Activated naive CD4-positive, alpha-beta T cell treated with anti-CD3 and anti-CD28 coated beads, Interleukin-2, amount 10 ng/mL, durations not matched to agents 7 days and 5 days (primary cell): Measurements from ENCODE around the gene CENPU.
A peak's percentile ranks its signal among the peaks of the same experiment; 100 is the strongest.
"Not testable (repeated sequence)": the region's sequence is repeated elsewhere in the genome, so short reads cannot be mapped to it uniquely, and the experiment has no call there.

ENCODE experiments used
- CTCF ChIA-PET: fragments of 350-600 bp; sonication (Branson Sonifier 250); formaldehyde crosslinking; loops from one replicate; lab custom pipeline; 2021; ENCODE audit warnings: antibody characterized with exemption; lab: Charles Lee
- DNase-seq: peaks from one replicate; pipeline ENCODE4 v3.0.0-alpha.2; 2020
- H3K27ac Mint-ChIP-seq: one replicate; pipeline ENCODE4 v1.8.0; 2021; ENCODE audit warnings: mild to moderate bottlenecking, moderate library complexity, mixed read lengths
- H3K27me3 Mint-ChIP-seq: one replicate; pipeline ENCODE4 v1.8.0; 2021; ENCODE audit warnings: mild to moderate bottlenecking, mixed read lengths
- H3K36me3 Mint-ChIP-seq: one replicate; pipeline ENCODE4 v1.8.0; 2021; ENCODE audit warnings: mixed read lengths
- H3K4me1 Mint-ChIP-seq: one replicate; pipeline ENCODE4 v1.8.0; 2021; ENCODE audit warnings: mixed read lengths
- H3K4me3 Mint-ChIP-seq: one replicate; pipeline ENCODE4 v1.8.0; 2021; ENCODE audit warnings: mild to moderate bottlenecking, moderate library complexity, mixed read lengths
- H3K9me3 Mint-ChIP-seq: one replicate; pipeline ENCODE4 v1.8.0; 2021; ENCODE audit warnings: mixed read lengths

The CENPU gene

GRCh38 chr4:184733654-184734524, at the start of gene CENPU:
TSS of gene CENPU (minus strand) at chr4:184734096. CDS start at chr4:184734062, 34 bp downstream.
- Mint-ChIP-seq H3K4me1 (peaks cover 50% of the 10 kb centered on the region), H3K27me3 (no peaks in the 10 kb centered on the region), H3K36me3 (peaks cover 34% of the 10 kb centered on the region), H3K4me3 (peak within 1 kb of the TSS; percentile 96), H3K9me3 (no peaks in the 10 kb centered on the region), H3K27ac (peak within 1 kb of the TSS; percentile 96)
- peak; percentile 97 for DNase-seq
- CTCF ChIA-PET, result interaction anchor here (0.9 to 2.4 kb wide), 6 partner anchors 12 to 470 kb away, joined by 3 to 11 read pairs (median 4); partner anchors contain the start of genes CASP3 and PRIMPOL

- Mint-ChIP-seq H3K36me3 (peaks cover 37% of the 10 kb centered on the region), H3K4me3 (peak overlapping the region; percentile 32), H3K4me1 (peaks cover 27% of the 10 kb centered on the region), H3K9me3 (peaks cover 4% of the 10 kb centered on the region), H3K27me3 (no peaks in the 10 kb centered on the region), H3K27ac (peak overlapping the region; percentile 82)
- CTCF ChIA-PET, result interaction anchor here (1.3 kb wide), 1 partner anchor 37 kb away, joined by 4 read pairs; no protein-coding TSS in a partner anchor
- DNase-seq, result peak; percentile 30
These were observed 49.0 kb upstream of the CENPU start for GRCh38 chr4:184782731-184783373.

GRCh38 chr4:184779160-184779559, 45.3 kb upstream of the CENPU start:
- not testable (repeated sequence) for H3K27ac Mint-ChIP-seq, H3K4me3 Mint-ChIP-seq, H3K27me3 Mint-ChIP-seq, H3K9me3 Mint-ChIP-seq, DNase-seq
- peaks cover 30% of the 10 kb centered on the region for H3K36me3 Mint-ChIP-seq
- peaks cover 18% of the 10 kb centered on the region for H3K4me1 Mint-ChIP-seq
- CTCF ChIA-PET, result interaction anchor here (0.6 kb wide), 1 partner anchor 128 kb away, joined by 3 read pairs; no protein-coding TSS in a partner anchor

- CTCF ChIA-PET, result no interaction called here
- H3K36me3 Mint-ChIP-seq, result peaks cover 25% of the 10 kb centered on the region
- DNase-seq, result no peak
- H3K4me3 Mint-ChIP-seq, result no peak overlapping the region
- no peak overlapping the region for H3K27ac Mint-ChIP-seq
- peaks cover 4% of the 10 kb centered on the region for H3K9me3 Mint-ChIP-seq
- peaks cover 11% of the 10 kb centered on the region for H3K4me1 Mint-ChIP-seq
- no peaks in the 10 kb centered on the region for H3K27me3 Mint-ChIP-seq
These were observed 44.4 kb upstream of the CENPU start for GRCh38 chr4:184778325-184778724.

- Mint-ChIP-seq H3K4me3 (no peak overlapping the region), H3K27ac (no peak overlapping the region), H3K4me1 (no peaks in the 10 kb centered on the region), H3K36me3 (peaks cover 14% of the 10 kb centered on the region), H3K27me3 (no peaks in the 10 kb centered on the region), H3K9me3 (peaks cover 4% of the 10 kb centered on the region)
- DNase-seq, result no peak
- CTCF ChIA-PET, result no interaction called here
These were observed 42.9 kb upstream of the CENPU start for GRCh38 chr4:184776821-184777220.

GRCh38 chr4:184775854-184776555, 42.1 kb upstream of the CENPU start:
- H3K27me3 Mint-ChIP-seq, result no peaks in the 10 kb centered on the region

GRCh38 chr4:184774152-184774551, 40.3 kb upstream of the CENPU start:
- CTCF ChIA-PET, result no interaction called here
- H3K4me3 Mint-ChIP-seq, result no peak overlapping the region
- H3K27ac Mint-ChIP-seq, result no peak overlapping the region
- H3K36me3 Mint-ChIP-seq, result peaks cover 7% of the 10 kb centered on the region
- no peaks in the 10 kb centered on the region for H3K4me1 Mint-ChIP-seq
- peaks cover under 1% of the 10 kb centered on the region for H3K9me3 Mint-ChIP-seq
- no peak for DNase-seq
- no peaks in the 10 kb centered on the region for H3K27me3 Mint-ChIP-seq

More at GRCh38 chr4:184775854-184776555, 42.1 kb upstream of the CENPU start:
- H3K4me3 Mint-ChIP-seq, result no peak overlapping the region
- no peak for DNase-seq
- H3K9me3 Mint-ChIP-seq, result peaks cover 4% of the 10 kb centered on the region
- CTCF ChIA-PET, result no interaction called here
- H3K4me1 Mint-ChIP-seq, result no peaks in the 10 kb centered on the region
- peaks cover 14% of the 10 kb centered on the region for H3K36me3 Mint-ChIP-seq
- no peak overlapping the region for H3K27ac Mint-ChIP-seq

- Mint-ChIP-seq H3K27me3 (no peaks in the 10 kb centered on the region), H3K4me1 (no peaks in the 10 kb centered on the region), H3K4me3 (no peak overlapping the region), H3K36me3 (peaks cover 8% of the 10 kb centered on the region), H3K27ac (no peak overlapping the region), H3K9me3 (no peaks in the 10 kb centered on the region)
- CTCF ChIA-PET, result interaction anchor here (1.0 kb wide), 1 partner anchor 26 kb away, joined by 3 read pairs; no protein-coding TSS in a partner anchor
- no peak for DNase-seq
These were observed 37.5 kb upstream of the CENPU start for GRCh38 chr4:184771416-184771815.

GRCh38 chr4:184769141-184769765, 35.4 kb upstream of the CENPU start:
- H3K36me3 Mint-ChIP-seq, result peaks cover 13% of the 10 kb centered on the region
- DNase-seq, result no peak
- no peaks in the 10 kb centered on the region for H3K9me3 Mint-ChIP-seq
- H3K27me3 Mint-ChIP-seq, result no peaks in the 10 kb centered on the region
- CTCF ChIA-PET, result no interaction called here
- H3K27ac Mint-ChIP-seq, result no peak overlapping the region
- H3K4me1 Mint-ChIP-seq, result no peaks in the 10 kb centered on the region
- no peak overlapping the region for H3K4me3 Mint-ChIP-seq

GRCh38 chr4:184768296-184768695, 34.4 kb upstream of the CENPU start:
- Mint-ChIP-seq H3K27ac (no peak overlapping the region), H3K4me3 (no peak overlapping the region), H3K9me3 (no peaks in the 10 kb centered on the region), H3K36me3 (peaks cover 16% of the 10 kb centered on the region), H3K4me1 (peaks cover 4% of the 10 kb centered on the region), H3K27me3 (no peaks in the 10 kb centered on the region)
- no peak for DNase-seq
- CTCF ChIA-PET, result no interaction called here

GRCh38 chr4:184766446-184766845, 32.5 kb upstream of the CENPU start:
- Mint-ChIP-seq H3K4me1 (peaks cover 23% of the 10 kb centered on the region), H3K27me3 (no peaks in the 10 kb centered on the region), H3K27ac (no peak overlapping the region), H3K9me3 (no peaks in the 10 kb centered on the region), H3K4me3 (no peak overlapping the region), H3K36me3 (peaks cover 26% of the 10 kb centered on the region)
- CTCF ChIA-PET, result no interaction called here
- no peak for DNase-seq

- H3K9me3 Mint-ChIP-seq, result no peaks in the 10 kb centered on the region
These were observed 31.8 kb upstream of the CENPU start for GRCh38 chr4:184765473-184766340.

GRCh38 chr4:184764601-184765000, 30.7 kb upstream of the CENPU start:
- H3K9me3 Mint-ChIP-seq, result no peaks in the 10 kb centered on the region
- CTCF ChIA-PET, result interaction anchor here (3.2 kb wide), 1 partner anchor 18 kb away, joined by 16 read pairs; no protein-coding TSS in a partner anchor
- no peak for DNase-seq
- H3K27me3 Mint-ChIP-seq, result no peaks in the 10 kb centered on the region
- H3K36me3 Mint-ChIP-seq, result peaks cover 37% of the 10 kb centered on the region
- no peak overlapping the region for H3K27ac Mint-ChIP-seq
- H3K4me1 Mint-ChIP-seq, result peaks cover 32% of the 10 kb centered on the region
- H3K4me3 Mint-ChIP-seq, result no peak overlapping the region

More at GRCh38 chr4:184765473-184766340, 31.8 kb upstream of the CENPU start:
- H3K27me3 Mint-ChIP-seq, result no peaks in the 10 kb centered on the region
- DNase-seq, result no peak
- no peak overlapping the region for H3K27ac Mint-ChIP-seq
- no peak overlapping the region for H3K4me3 Mint-ChIP-seq
- peaks cover 28% of the 10 kb centered on the region for H3K4me1 Mint-ChIP-seq
- peaks cover 33% of the 10 kb centered on the region for H3K36me3 Mint-ChIP-seq
- CTCF ChIA-PET, result no interaction called here
